Osteocyte (in vitro differentiated cells): ENCODE data around the gene NCKAP5L. TPM values are rescaled to one million over a fixed set of nuclear protein-coding genes. Genes with fewer than 3 reads are reported as not detected.

Source experiments
- DNase-seq: peaks from one replicate; pipeline ENCODE4 v3.0.0; 2021; ENCODE audit warnings: mixed read lengths; ENCODE audit not compliant: unreplicated experiment; ENCODE audit errors: extremely low spot score
- H3K27ac Mint-ChIP-seq: one replicate; pipeline ENCODE4 v1.8.0; 2021; ENCODE audit warnings: mild to moderate bottlenecking, mixed read lengths; ENCODE audit not compliant: unreplicated experiment
- H3K27me3 Mint-ChIP-seq: one replicate; pipeline ENCODE4 v1.8.0; 2021; ENCODE audit warnings: mixed read lengths; ENCODE audit not compliant: unreplicated experiment
- H3K36me3 Mint-ChIP-seq: one replicate; pipeline ENCODE4 v1.8.0; 2021; ENCODE audit warnings: mixed read lengths; ENCODE audit not compliant: unreplicated experiment
- H3K4me1 Mint-ChIP-seq: one replicate; pipeline ENCODE4 v1.8.0; 2021; ENCODE audit warnings: mixed read lengths; ENCODE audit not compliant: unreplicated experiment
- H3K4me3 Mint-ChIP-seq: one replicate; pipeline ENCODE4 v1.8.0; 2021; ENCODE audit warnings: mild to moderate bottlenecking, moderate library complexity, mixed read lengths; ENCODE audit not compliant: unreplicated experiment
- H3K9me3 Mint-ChIP-seq: one replicate; pipeline ENCODE4 v1.8.0; 2021; ENCODE audit warnings: mixed read lengths; ENCODE audit not compliant: unreplicated experiment
- total RNA-seq: library from RNA; stranded (reverse); gene quantifications from 2 replicates; pipeline ENCODE4 v1.2.1, GENCODE V29; 2021
- TF ChIP-seq, protein P1 (sequence below): fragments of 200-600 bp; sonication (generic); IDR thresholded peaks from 2 replicates; pipeline ENCODE4 v1.5.0; 2021; ENCODE audit warnings: antibody characterized with exemption, mild to moderate bottlenecking, moderate library complexity

NCKAP5L gene
- total RNA-seq, 1 donor from 2014 or later = 42.4 TPM

GRCh38 chr12:49767333-49767732 is 60.9 kb downstream of the NCKAP5L start:
- Mint-ChIP-seq H3K9me3 (no peaks in the 10 kb centered on the region), H3K27me3 (no peaks in the 10 kb centered on the region), H3K4me1 (no peaks in the 10 kb centered on the region), H3K36me3 (peaks cover 29% of the 10 kb centered on the region), H3K4me3 (no peak overlapping the region), H3K27ac (no peak overlapping the region)
- TF ChIP-seq, protein P1, sequence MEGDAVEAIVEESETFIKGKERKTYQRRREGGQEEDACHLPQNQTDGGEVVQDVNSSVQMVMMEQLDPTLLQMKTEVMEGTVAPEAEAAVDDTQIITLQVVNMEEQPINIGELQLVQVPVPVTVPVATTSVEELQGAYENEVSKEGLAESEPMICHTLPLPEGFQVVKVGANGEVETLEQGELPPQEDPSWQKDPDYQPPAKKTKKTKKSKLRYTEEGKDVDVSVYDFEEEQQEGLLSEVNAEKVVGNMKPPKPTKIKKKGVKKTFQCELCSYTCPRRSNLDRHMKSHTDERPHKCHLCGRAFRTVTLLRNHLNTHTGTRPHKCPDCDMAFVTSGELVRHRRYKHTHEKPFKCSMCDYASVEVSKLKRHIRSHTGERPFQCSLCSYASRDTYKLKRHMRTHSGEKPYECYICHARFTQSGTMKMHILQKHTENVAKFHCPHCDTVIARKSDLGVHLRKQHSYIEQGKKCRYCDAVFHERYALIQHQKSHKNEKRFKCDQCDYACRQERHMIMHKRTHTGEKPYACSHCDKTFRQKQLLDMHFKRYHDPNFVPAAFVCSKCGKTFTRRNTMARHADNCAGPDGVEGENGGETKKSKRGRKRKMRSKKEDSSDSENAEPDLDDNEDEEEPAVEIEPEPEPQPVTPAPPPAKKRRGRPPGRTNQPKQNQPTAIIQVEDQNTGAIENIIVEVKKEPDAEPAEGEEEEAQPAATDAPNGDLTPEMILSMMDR = no peak
- DNase-seq = no peak

GRCh38 chr12:49766115-49766455 is 62.1 kb downstream of the NCKAP5L start:
- Mint-ChIP-seq H3K27ac (no peak overlapping the region), H3K27me3 (no peaks in the 10 kb centered on the region), H3K36me3 (peaks cover 40% of the 10 kb centered on the region), H3K4me3 (no peak overlapping the region), H3K4me1 (no peaks in the 10 kb centered on the region), H3K9me3 (no peaks in the 10 kb centered on the region)
- no peak for DNase-seq
- TF ChIP-seq, protein P1 = no peak

GRCh38 chr12:49764126-49764525 is 64.1 kb downstream of the NCKAP5L start:
- no peaks in the 10 kb centered on the region for H3K4me1 Mint-ChIP-seq
- no peaks in the 10 kb centered on the region for H3K9me3 Mint-ChIP-seq
- H3K36me3 Mint-ChIP-seq = peaks cover 43% of the 10 kb centered on the region
- no peak for DNase-seq
- H3K27ac Mint-ChIP-seq = no peak overlapping the region
- no peak overlapping the region for H3K4me3 Mint-ChIP-seq
- TF ChIP-seq, protein P1 = no peak
- H3K27me3 Mint-ChIP-seq = no peaks in the 10 kb centered on the region

DNA sequence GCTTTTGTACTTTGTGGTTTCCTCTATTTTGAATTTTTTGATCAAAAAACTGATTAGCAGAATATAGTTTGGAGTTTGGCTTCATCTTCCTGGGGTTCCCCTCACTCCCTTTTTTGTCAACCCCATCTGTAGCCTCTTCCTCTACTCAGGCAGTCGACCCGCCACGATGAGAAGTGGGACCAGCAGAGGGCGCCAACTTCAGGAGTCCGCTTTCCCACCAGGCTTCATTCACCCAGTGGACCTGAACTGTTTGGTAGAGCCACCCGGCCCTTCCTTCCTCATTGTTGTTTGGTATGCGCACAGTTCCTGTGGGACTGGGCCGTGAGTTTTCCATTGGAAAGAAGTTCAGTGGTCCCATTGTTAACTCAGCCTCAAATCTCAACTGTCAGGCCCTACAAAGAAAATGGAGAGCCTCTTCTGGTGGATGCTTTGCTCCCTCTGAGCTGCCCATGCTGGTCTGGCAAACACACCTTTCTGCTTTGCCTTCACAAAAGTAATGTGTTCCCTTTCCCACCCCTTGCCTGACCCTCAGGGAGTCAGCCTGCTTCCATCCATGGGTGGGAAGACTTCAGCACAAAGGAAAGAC is 65.1 kb downstream of the NCKAP5L start:
- Mint-ChIP-seq H3K4me3 (no peak overlapping the region), H3K36me3 (peaks cover 53% of the 10 kb centered on the region), H3K9me3 (no peaks in the 10 kb centered on the region), H3K27me3 (no peaks in the 10 kb centered on the region), H3K4me1 (no peaks in the 10 kb centered on the region), H3K27ac (no peak overlapping the region)
- DNase-seq = no peak
- TF ChIP-seq, protein P1 = peak; percentile 76

DNA sequence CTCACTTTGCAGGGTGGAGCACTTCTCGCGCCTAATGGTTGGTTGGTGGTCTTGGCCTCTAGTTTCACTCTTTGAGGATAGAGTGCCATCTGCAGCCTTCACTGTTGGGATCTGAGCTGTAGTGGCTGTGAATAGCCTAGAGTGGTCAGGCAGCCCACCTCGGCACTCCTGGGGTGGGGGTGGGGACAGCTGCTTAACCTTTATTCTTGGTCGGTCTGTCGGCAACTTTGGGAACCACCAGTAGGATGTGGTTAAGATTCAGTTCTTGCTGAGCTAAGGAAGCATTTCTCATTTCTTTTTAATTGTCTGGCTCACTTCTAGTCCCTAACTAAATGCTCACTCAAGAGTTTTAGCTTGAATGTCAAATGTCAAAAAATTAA is 65.8 kb downstream of the NCKAP5L start:
- no peaks in the 10 kb centered on the region for H3K27me3 Mint-ChIP-seq
- H3K27ac Mint-ChIP-seq = no peak overlapping the region

More for the DNA sequence above, 65.8 kb downstream of the NCKAP5L start:
- H3K9me3 Mint-ChIP-seq = no peaks in the 10 kb centered on the region
- H3K36me3 Mint-ChIP-seq = peaks cover 60% of the 10 kb centered on the region
- TF ChIP-seq, protein P1 = no peak
- H3K4me1 Mint-ChIP-seq = no peaks in the 10 kb centered on the region
- no peak overlapping the region for H3K4me3 Mint-ChIP-seq
- DNase-seq = no peak
